GM19240 (cell line): ENCODE data around the gene ROCK2.
"Not testable (repeated sequence)": the region's sequence is repeated elsewhere in the genome, so short reads cannot be mapped to it uniquely, and the experiment has no call there.

Experiments used
- DNase-seq: peaks from one replicate; pipeline ENCODE4 v3.0.0; 2011; ENCODE audit warnings: low spot score; ENCODE audit not compliant: insufficient read length

The ROCK2 gene

DNA sequence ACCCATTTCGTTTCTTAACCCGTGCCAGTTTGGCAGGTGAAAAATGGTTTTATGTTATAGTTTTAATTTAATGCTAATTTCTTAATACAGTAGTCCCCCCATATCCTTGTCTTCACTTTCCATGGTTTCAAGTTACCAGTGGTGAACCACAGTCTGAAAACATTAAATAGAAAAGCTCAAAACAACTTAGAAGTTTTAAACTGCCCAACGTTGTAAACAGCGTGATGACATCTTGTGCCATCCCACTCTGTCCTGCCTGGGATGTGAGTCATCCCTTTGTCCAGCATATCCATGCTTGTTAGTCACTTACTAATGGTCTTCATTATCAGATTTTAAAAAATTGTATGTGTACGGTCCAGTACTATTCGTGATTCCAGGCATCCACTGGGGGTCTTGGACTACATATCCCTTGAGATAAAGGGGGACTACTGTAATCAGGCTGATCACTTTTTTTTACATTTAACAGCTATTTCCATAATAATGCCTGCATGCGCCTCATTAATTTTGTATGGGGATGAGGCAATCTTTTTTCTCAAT lies 157.3 kb downstream of the ROCK2 start:
- no peak for DNase-seq

DNA sequence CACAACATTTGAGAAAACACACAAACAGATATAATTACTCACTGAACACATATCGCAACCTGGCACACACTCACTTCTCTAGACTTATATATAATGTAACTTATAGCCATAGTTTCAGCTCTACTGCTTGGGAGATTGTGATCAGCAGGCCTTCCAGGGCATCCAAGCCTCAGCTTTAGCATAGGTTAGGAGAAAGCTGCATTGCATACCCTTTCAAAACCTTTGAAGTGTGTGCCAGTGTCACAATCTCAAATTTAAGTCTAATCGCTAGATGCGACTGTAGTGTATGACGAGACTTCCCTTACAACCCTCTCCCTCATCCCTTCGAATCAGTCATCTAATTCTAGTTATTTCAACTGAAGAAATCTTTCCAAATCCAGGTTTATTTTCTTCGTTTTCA lies 158.3 kb downstream of the ROCK2 start:
- no peak for DNase-seq

DNA sequence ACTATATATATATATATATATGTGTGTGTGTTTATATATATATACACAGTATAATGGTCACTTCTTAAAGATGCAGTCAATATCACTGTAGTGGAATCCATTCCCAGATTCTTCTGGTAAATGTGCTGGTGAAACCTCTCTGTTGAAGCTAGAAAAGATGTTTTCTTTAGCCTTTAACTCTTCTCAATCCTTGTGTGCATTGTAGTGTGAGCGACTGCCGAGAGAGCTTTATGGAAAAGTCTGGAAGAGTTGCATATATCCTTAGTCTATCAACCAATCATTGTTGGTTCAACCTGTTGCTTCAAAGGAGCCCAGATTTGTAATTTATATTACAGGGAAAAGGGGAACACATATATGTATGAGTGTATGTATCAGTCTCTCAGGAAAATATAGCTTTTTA lies 161.5 kb downstream of the ROCK2 start:
- DNase-seq = no peak

DNA sequence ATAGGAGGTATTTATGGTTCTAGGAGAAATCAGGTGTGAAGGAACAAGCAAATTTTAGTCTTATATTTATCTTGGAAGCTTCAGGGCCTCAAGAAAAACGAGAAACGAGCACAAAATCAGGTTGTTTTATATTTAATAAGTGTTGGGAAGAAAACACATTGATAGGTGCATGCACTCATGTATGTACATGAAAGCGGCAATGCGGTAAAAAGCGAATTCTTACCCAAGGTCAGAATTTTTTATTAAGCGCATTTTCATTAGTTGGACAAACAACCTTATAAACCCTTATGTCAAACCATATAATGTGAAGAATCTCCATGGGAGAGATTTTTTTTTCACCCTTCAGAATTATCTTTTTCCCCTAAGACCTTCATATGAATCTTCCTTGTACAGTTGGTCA lies 163.8 kb downstream of the ROCK2 start:
- no peak for DNase-seq

- DNase-seq = no peak
These were observed 164.5 kb downstream of the ROCK2 start for GRCh38 chr2:11179899-11180298.

- no peak for DNase-seq
These were observed 165.2 kb downstream of the ROCK2 start for GRCh38 chr2:11179196-11179595.

GRCh38 chr2:11177871-11178690 lies 166.4 kb downstream of the ROCK2 start:
- DNase-seq = no peak

DNA sequence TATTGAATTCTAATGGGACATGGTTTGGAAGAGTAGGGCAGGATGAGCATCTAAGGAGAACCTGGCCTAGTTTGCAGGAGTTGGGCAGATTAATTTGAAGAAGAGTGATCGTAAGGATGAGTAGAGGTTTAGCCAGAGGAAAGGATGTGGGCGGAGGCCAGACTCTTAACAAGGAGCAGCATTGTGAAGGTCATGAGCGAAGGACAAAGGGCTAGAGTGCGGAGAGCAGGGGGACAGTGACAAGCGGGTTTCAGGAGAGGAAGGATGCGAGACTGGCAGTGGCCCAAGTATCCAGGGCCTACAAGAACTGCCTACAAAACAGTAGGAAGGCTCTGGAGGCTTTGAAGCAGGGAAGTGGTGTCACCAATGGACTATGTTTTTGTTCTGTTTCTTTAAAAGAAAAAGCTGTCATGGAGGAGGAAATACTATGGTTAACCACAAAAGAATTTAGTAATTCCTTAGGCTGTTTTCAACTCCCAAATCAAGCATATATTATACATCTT lies 169.1 kb downstream of the ROCK2 start:
- no peak for DNase-seq

- DNase-seq = no peak
These were observed 170.2 kb downstream of the ROCK2 start for GRCh38 chr2:11174222-11174621.

- DNase-seq = no peak
These were observed 175.1 kb downstream of the ROCK2 start for GRCh38 chr2:11169333-11169732.

DNA sequence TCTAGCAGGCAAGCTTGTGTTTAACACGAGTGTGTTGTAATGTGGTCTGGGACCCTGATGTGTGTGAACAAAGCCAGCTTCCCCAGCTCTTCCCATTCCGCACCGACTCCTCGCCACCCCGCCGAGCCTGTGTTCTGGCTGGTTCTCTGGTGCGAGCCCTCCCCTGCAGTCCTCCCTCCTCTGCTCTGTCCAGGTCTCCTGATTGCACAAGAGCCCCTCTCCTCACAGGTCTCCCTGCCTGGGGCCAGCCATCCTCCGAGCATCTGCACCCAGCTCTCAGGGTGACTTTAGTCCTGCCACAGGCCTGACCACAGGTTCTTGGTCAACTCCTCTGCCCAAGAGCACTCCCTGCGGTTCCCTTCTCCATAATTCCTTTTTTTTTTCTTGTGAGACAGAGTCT lies 175.9 kb downstream of the ROCK2 start:
- DNase-seq = no peak

DNA sequence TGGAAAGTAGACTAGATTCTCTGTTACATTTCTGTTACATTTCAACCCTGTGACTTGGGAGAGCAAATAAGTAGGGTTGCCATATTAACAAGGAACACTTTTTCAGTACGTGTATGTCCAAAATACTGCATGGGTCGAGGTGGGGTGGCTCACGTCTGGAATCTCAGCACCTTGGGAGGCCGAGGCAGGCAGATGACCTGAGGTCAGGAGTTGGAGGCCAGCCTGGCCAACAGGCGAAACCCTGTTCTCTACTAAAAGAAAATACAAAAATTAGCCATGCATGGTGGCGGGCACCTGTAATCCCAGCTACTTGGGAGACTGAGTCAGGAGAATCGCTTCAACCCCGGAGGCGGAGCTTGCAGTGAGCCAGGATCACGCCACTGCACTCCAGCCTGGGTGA lies 178.0 kb downstream of the ROCK2 start:
- no peak for DNase-seq

DNA sequence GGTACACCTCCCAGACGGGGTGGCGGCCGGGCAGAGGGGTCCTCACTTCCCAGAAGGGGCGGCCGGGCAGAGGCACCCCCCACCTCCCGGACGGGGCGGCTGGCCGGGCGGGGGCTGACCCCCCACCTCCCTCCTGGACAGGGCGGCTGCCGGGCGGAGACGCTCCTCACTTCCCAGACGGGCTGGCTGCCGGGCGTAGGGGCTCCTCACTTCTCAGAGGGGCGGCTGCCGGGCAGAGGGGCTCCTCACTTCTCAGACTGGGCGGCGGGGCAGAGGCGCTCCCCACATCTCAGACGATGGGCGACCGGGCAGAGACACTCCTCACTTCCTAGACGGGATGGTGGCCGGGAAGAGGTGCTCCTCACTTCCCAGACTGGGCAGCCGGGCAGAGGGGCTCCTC lies 179.4 kb downstream of the ROCK2 start:
- DNase-seq = not testable (repeated sequence)

- DNase-seq = no peak
These were observed 180.8 kb downstream of the ROCK2 start for GRCh38 chr2:11163439-11164317.

DNA sequence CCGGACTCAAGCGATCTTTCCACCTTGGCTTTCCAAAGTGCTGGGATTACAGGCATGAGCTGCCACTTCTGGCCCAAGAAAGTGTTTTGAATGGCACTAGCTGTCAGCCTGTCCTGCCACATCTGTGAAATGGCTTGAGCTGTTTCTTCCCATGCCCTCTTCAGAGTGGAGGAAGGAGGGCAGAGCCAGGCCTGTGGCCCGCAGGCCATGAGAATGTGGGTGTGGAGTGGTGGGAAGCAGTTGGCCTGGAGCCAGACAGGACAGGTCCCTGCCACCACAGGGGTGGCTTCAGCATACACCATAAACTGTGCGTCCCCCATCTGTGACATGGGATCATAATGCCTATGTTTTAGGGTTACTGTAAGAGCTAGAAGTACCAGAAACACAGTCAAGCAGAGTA lies 182.7 kb downstream of the ROCK2 start:
- no peak for DNase-seq

GRCh38 chr2:11160731-11161455 lies 183.5 kb downstream of the ROCK2 start:
- DNase-seq = no peak

GRCh38 chr2:11160256-11160655 lies 184.2 kb downstream of the ROCK2 start:
- no peak for DNase-seq

DNA sequence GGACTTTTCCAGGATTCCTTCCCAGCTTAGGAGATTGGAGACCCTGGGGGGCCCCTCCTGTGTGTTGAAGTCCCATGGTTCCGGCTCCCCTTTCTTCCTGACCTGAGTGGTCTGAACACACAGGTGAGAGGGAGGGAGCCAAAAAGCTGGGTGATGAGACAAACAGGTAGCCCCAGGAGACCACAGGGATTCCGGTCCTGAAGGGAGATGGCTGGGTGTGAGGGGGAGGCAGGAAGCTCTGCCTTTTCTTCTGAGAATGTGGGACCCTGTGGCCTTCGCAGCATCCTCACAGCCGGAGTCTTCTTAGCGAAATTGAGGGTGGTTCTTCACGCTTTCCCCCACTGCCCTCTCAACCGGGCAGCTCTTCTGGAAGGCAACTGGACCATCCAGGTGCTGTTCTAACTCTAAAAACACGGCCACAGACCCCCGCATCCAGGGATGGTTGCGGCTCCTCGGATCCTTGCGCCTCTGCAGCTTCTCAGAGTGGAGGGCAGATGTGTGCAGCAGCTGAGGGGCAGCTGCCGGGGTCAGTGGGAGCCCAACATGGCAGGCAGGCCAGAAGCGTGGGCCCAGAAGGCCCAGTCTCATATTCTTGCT lies 184.8 kb downstream of the ROCK2 start:
- DNase-seq = no peak

GRCh38 chr2:11158916-11159573 lies 185.4 kb downstream of the ROCK2 start:
- DNase-seq = no peak

- DNase-seq = no peak
These were observed 186.7 kb downstream of the ROCK2 start for GRCh38 chr2:11157731-11158130.
